Measurements from ENCODE around the gene NME8. TPM values are rescaled to one million over a fixed set of nuclear protein-coding genes. Genes with fewer than 3 reads are reported as not detected.

The NME8 gene
- total and polyA plus RNA-seq, 2 of the 4 experiments (the other 2 are of a cell fraction): not detected

DNA sequence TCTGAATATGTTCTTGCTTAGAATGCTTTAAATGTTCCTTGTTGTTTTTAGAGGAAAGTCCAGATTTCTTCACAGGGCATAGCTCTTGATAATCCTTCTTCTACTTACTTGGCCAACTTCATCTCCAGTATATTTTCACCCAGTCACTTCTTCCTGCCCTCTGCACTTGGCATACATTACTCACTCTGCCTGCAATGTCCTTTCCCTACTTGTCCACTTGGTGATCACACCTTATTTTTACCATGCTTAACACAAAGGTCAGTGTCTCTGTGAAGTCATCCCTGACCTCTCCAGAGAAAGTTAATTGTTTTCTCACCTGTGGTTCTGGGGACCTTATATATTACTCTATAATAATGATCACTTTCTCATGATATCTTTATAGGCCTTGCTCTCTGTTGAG, 45.0 kb downstream of the NME8 start:
- H2AFZ ChIP-seq (replicated peaks; ENCODE audit: low read length, poor library complexity): no peak overlapping the region
- H2BK120ac ChIP-seq (ENCODE audit: low read depth, low read length): no peak overlapping the region
- H3K79me1 ChIP-seq (ENCODE audit: low read depth in 1 of 2, low read length in 2 of 2): no peaks in the 10 kb centered on the region
- no TSS peak for BruUV-seq (replicated peaks)
- no peaks in the 10 kb centered on the region for H4K20me1 ChIP-seq (ENCODE audit: insufficient read depth, low read length)
- POLR2A ChIA-PET (ENCODE audit: unreplicated experiment): no interaction called here
- DNase-seq (no peak), ATAC-seq (ENCODE audit: low read depth) (no peak)
- H3K4me3 ChIP-seq (ENCODE audit: insufficient read depth, low read depth, low read length): no peak overlapping the region
- no peak overlapping the region for H3K4me2 ChIP-seq (ENCODE audit: low read depth, low read length)
- no peak overlapping the region for H3K9ac ChIP-seq (ENCODE audit: low read depth, low read length)
- TF ChIP-seq FOS (IDR thresholded peaks at IDR 0.05; ENCODE audit: low read depth, low read length) (no peak), USF2 (IDR thresholded peaks at IDR 0.05; ENCODE audit: low read depth, low read length) (no peak), SMC3 (IDR thresholded peaks at IDR 0.05; ENCODE audit: low read depth, low read length) (no peak), ELK1 (IDR thresholded peaks at IDR 0.05; ENCODE audit: borderline replicate concordance, low read depth, low read length) (no peak), POLR2A (IDR thresholded peaks at IDR 0.05; ENCODE audit: low read depth, low read length) (no peak), CEBPB (IDR thresholded peaks at IDR 0.05; ENCODE audit: low read depth, low read length) (no peak), RAD21 (IDR thresholded peaks at IDR 0.05; ENCODE audit: low read length) (no peak), MAZ (IDR thresholded peaks at IDR 0.05; ENCODE audit: borderline replicate concordance, low read depth, low read length) (no peak), NFE2L2 (IDR thresholded peaks at IDR 0.05; ENCODE audit: low read depth, low read length) (no peak), CTCF (conservative IDR thresholded peaks at IDR 0.05; ENCODE audit: low read depth, low read length) (no peak), RCOR1 (IDR thresholded peaks at IDR 0.05; ENCODE audit: insufficient replicate concordance, low read length) (no peak), BHLHE40 (IDR thresholded peaks at IDR 0.05; ENCODE audit: low read depth, low read length) (no peak), CHD1 (IDR thresholded peaks at IDR 0.05; ENCODE audit: low read depth, low read length) (no peak), MAFK (IDR thresholded peaks at IDR 0.05; ENCODE audit: low read depth, low read length) (no peak), RFX5 (IDR thresholded peaks at IDR 0.05; ENCODE audit: low read depth, low read length) (no peak), MXI1 (IDR thresholded peaks at IDR 0.05; ENCODE audit: borderline replicate concordance, low read depth, low read length) (no peak)
- CTCF ChIA-PET: interaction anchor here (0.6 kb wide), 1 partner anchor 8 kb away, joined by 3 read pairs; no protein-coding TSS in a partner anchor
- no peak overlapping the region for H4K8ac ChIP-seq (ENCODE audit: low read depth in 2 of 2, low read length in 2 of 2)
- H3K27me3 ChIP-seq (ENCODE audit: control insufficient read depth, insufficient read depth, low read length): no peaks in the 10 kb centered on the region
- H3K23ac ChIP-seq (ENCODE audit: low read depth, low read length): no peak overlapping the region
- H3K56ac ChIP-seq (ENCODE audit: extremely low read depth, insufficient read depth, low read length): no peak overlapping the region
- H2AK5ac ChIP-seq (ENCODE audit: low read depth, low read length): no peak overlapping the region
- H3K4ac ChIP-seq (ENCODE audit: low read depth, low read length): no peak overlapping the region
- H2BK20ac ChIP-seq (ENCODE audit: low read depth, low read length): no peak overlapping the region
- no peaks in the 10 kb centered on the region for H3K9me1 ChIP-seq (ENCODE audit: insufficient read depth, low read length)
- no peak overlapping the region for H2BK15ac ChIP-seq (ENCODE audit: low read depth, low read length)
- no peaks in the 10 kb centered on the region for H3K36me3 ChIP-seq (ENCODE audit: control insufficient read depth, insufficient read depth, low read length)
- H3K4me1 ChIP-seq (ENCODE audit: control insufficient read depth, insufficient read depth, low read length): no peaks in the 10 kb centered on the region
- in situ Hi-C loops (cut with MboI; ENCODE audit: low sequenced_read_pairs): no loop called here
- H4K91ac ChIP-seq (ENCODE audit: insufficient read depth, low read depth, low read length): no peak overlapping the region
- no peak overlapping the region for H4K5ac ChIP-seq (ENCODE audit: low read depth, low read length)
- dilution Hi-C loops (cut with HindIII; ENCODE audit: low sequenced_read_pairs, unreplicated experiment): no loop called here
- no peak overlapping the region for H2AK9ac ChIP-seq (replicated peaks; ENCODE audit: low read depth, low read length, poor library complexity)
- H3K14ac ChIP-seq (replicated peaks; ENCODE audit: low read depth, low read length): no peak overlapping the region
- peaks cover 2% of the 10 kb centered on the region; the same call in 1 of the 2 replicates for H3K9me3 ChIP-seq (ENCODE audit: control insufficient read depth, insufficient read depth, low read length)
- H3K27ac ChIP-seq (ENCODE audit: insufficient read depth, low read length): no peak overlapping the region
- intact Hi-C loops (cut with micrococcal nuclease): no loop called here
- H2BK5ac ChIP-seq (ENCODE audit: low read depth, low read length, poor library complexity, severe bottlenecking): no peak overlapping the region
- no peak overlapping the region for H3K18ac ChIP-seq (ENCODE audit: low read depth, low read length)

All from IMR-90 (cell line).